Measurements from ENCODE around the gene SRPRA. TPM values are rescaled to one million over a fixed set of nuclear protein-coding genes. Genes with fewer than 3 reads are reported as not detected.

Gene SRPRA
- 37.8 and 99.4 TPM in 2 replicates for total RNA-seq (ENCODE audit: low replicate concordance)

- peak; percentile 98 for DNase-seq (ENCODE audit: low read depth)
- TF ChIP-seq CTCF (IDR thresholded peaks at IDR 0.05; ENCODE audit: insufficient read depth, low read length): no peak
- peak within 1 kb of the TSS; percentile 99 for H3K4me3 ChIP-seq (ENCODE audit: low read depth, low read length)
Measured at GRCh38 chr11:126268708-126269579, at the start of gene SRPRA, which contains the start of gene FOXRED1. SRPRA (minus strand) TSS chr11:126268895; CDS start chr11:126268804, 91 bp downstream. FOXRED1 (plus strand) TSS chr11:126269154; CDS start chr11:126269207, 53 bp downstream.

GRCh38 chr11:126317756-126318573 lies 49.3 kb upstream of the SRPRA start:
- H3K4me3 ChIP-seq (ENCODE audit: low read depth, low read length): peak overlapping the region; percentile 55
- peak; percentile 90 for DNase-seq (ENCODE audit: low read depth)
- no peak for TF ChIP-seq CTCF (IDR thresholded peaks at IDR 0.05; ENCODE audit: insufficient read depth, low read length)

GRCh38 chr11:126317432-126317755 lies 48.7 kb upstream of the SRPRA start:
- no peak for TF ChIP-seq CTCF (IDR thresholded peaks at IDR 0.05; ENCODE audit: insufficient read depth, low read length)
- no peak for DNase-seq (ENCODE audit: low read depth)
- H3K4me3 ChIP-seq (ENCODE audit: low read depth, low read length): no peak overlapping the region

GRCh38 chr11:126313826-126314225 lies 45.1 kb upstream of the SRPRA start:
- TF ChIP-seq CTCF (IDR thresholded peaks at IDR 0.05; ENCODE audit: insufficient read depth, low read length): no peak

GRCh38 chr11:126312961-126313360 lies 44.3 kb upstream of the SRPRA start:
- DNase-seq (ENCODE audit: low read depth): no peak
- no peak for TF ChIP-seq CTCF (IDR thresholded peaks at IDR 0.05; ENCODE audit: insufficient read depth, low read length)

More at GRCh38 chr11:126313826-126314225, 45.1 kb upstream of the SRPRA start:
- no peak for DNase-seq (ENCODE audit: low read depth)
- H3K4me3 ChIP-seq (ENCODE audit: low read depth, low read length): no peak overlapping the region

GRCh38 chr11:126311401-126312291 lies 43.0 kb upstream of the SRPRA start:
- TF ChIP-seq CTCF (IDR thresholded peaks at IDR 0.05; ENCODE audit: insufficient read depth, low read length): no peak
- H3K4me3 ChIP-seq (ENCODE audit: low read depth, low read length): no peak overlapping the region
- DNase-seq (ENCODE audit: low read depth): no peak

More at GRCh38 chr11:126312961-126313360, 44.3 kb upstream of the SRPRA start:
- no peak overlapping the region for H3K4me3 ChIP-seq (ENCODE audit: low read depth, low read length)
